K562 (cell line): ENCODE results near the gene AP3M1. TPM values are rescaled to one million over a fixed set of nuclear protein-coding genes. Genes with fewer than 3 reads are reported as not detected.

Source experiments
- ATF4 ChIP-seq: fragments of 450-650 bp; formaldehyde crosslinking; IDR thresholded peaks from 2 replicates; pipeline ENCODE4 v1.4.0; 2022; ENCODE audit warnings: mild to moderate bottlenecking, moderate library complexity
- E2F1 ChIP-seq: sonication (generic); formaldehyde crosslinking; IDR thresholded peaks from 2 replicates; pipeline ENCODE4 v1.8.1; 2023; ENCODE audit warnings: mild to moderate bottlenecking, missing genetic modification reagents, moderate library complexity
- FOXA1 ChIP-seq: fragments of 450-650 bp; IDR thresholded peaks from 2 replicates; pipeline ENCODE4 v1.6.1; 2016; ENCODE audit warnings: mild to moderate bottlenecking, borderline replicate concordance
- GTF3C2 ChIP-seq: IDR thresholded peaks from 3 replicates; pipeline ENCODE4 v1.6.1; 2011; ENCODE audit warnings: borderline replicate concordance, mild to moderate bottlenecking, moderate library complexity; ENCODE audit not compliant: insufficient read length; ENCODE audit errors: extremely low read depth
- HCFC1 ChIP-seq: IDR thresholded peaks from 2 replicates; pipeline ENCODE4 v1.6.1; 2012; ENCODE audit warnings: low read depth, low read length, improper control_type of control experiment
- JUND ChIP-seq, 2 experiments: IDR thresholded peaks; 2 replicates in 1 of 2; 3 replicates in 1 of 2; pipeline ENCODE4 v1.6.1; 2011; ENCODE audit warnings: borderline replicate concordance in 2 of 2, low read depth in 2 of 2, low read length in 2 of 2, improper control_type of control experiment in 1 of 2, missing biosample characterization in 1 of 2, missing genetic modification characterization in 1 of 2, missing genetic modification reagents in 1 of 2
- MCM5 ChIP-seq: fragments of 450-650 bp; IDR thresholded peaks from 2 replicates; pipeline ENCODE4 v1.6.1; 2016; ENCODE audit warnings: low read depth
- NFYB ChIP-seq: IDR thresholded peaks from 2 replicates; pipeline ENCODE4 v1.6.1; 2011; ENCODE audit warnings: mild to moderate bottlenecking, moderate library complexity; ENCODE audit not compliant: insufficient read length; ENCODE audit errors: extremely low read depth
- PCBP1 ChIP-seq: fragments of 200-400 bp; formaldehyde crosslinking; IDR thresholded peaks from 2 replicates; pipeline ENCODE4 v1.6.1; 2018; ENCODE audit warnings: mild to moderate bottlenecking, low read depth, low read length; ENCODE audit not compliant: poor library complexity, severe bottlenecking
- POLR2B ChIP-seq: fragments of 450-650 bp; IDR thresholded peaks from 2 replicates; pipeline ENCODE4 v1.6.1; 2018; ENCODE audit warnings: low read depth; ENCODE audit not compliant: partially characterized antibody
- POLR2H ChIP-seq: IDR thresholded peaks from 2 replicates; pipeline ENCODE4 v1.6.1; 2016; ENCODE audit warnings: missing genetic modification characterization, low read depth, mild to moderate bottlenecking, control low read depth, missing compliant biosample characterization, moderate library complexity
- RBM25 ChIP-seq: fragments of 200-400 bp; formaldehyde crosslinking; IDR thresholded peaks from 2 replicates; pipeline ENCODE4 v1.6.1; 2018; ENCODE audit warnings: low read length, low read depth, moderate library complexity; ENCODE audit not compliant: severe bottlenecking
- RNF219 ChIP-seq: fragments of 250-450 bp; sonication (Bioruptor Pico); IDR thresholded peaks from 2 replicates; pipeline ENCODE4 v1.5.0; 2022; ENCODE audit warnings: mild to moderate bottlenecking
- RUNX1 ChIP-seq: sonication (generic); IDR thresholded peaks from 2 replicates; pipeline ENCODE4 v1.6.1; 2016; ENCODE audit warnings: antibody characterized with exemption, low read depth
- TAF9B ChIP-seq: fragments of 450-650 bp; IDR thresholded peaks from 2 replicates; pipeline ENCODE4 v1.6.1; 2018; ENCODE audit warnings: mild to moderate bottlenecking; ENCODE audit not compliant: partially characterized antibody
- ZNF311 ChIP-seq: fragments of 250-450 bp; sonication (Bioruptor Pico); IDR thresholded peaks from 2 replicates; pipeline ENCODE4 v1.4.0; 2020; ENCODE audit warnings: mild to moderate bottlenecking, moderate library complexity
- ZNF639 ChIP-seq, 2 experiments: fragments of 200-800 bp in 1 of 2; sonication (Bioruptor generic) in 1 of 2; sonication (generic) in 1 of 2; formaldehyde crosslinking in 1 of 2; IDR thresholded peaks in 1 of 2; conservative IDR thresholded peaks in 1 of 2; 2 replicates each; pipeline versions ENCODE4 v1.5.0 to v1.6.1; 2016 to 2020; ENCODE audit warnings: missing compliant biosample characterization in 1 of 2, missing genetic modification characterization in 1 of 2, missing genetic modification reagents in 1 of 2
- polyA plus RNA-seq, 8 experiments: library from polyadenylated mRNA; depleted of rRNA in 4 of 8; stranded (reverse) in 5 of 8; unstranded in 3 of 8; fragments of >200 nt; fragmentation: Nextera tagmentation in 2 of 8; fragmentation: Illumina TruSeq in 1 of 8; extraction: Ambion mirVana in 2 of 8; extraction: Trizol in 1 of 8; gene quantifications; 2 replicates each; pipeline versions ENCODE4 v1.2.1 to v1.2.3, GENCODE V29; 2011 to 2014; ENCODE audit warnings: inconsistent platforms in 1 of 8, missing spikeins in 1 of 8
- total RNA-seq, 7 experiments: library from RNA; depleted of rRNA in 6 of 7; stranded (reverse); fragments of >200 nt in 6 of 7; fragmentation: Illumina TruSeq in 2 of 7; extraction: Trizol in 2 of 7; gene quantifications; 2 replicates each; pipeline versions ENCODE4 v1.2.1 to v1.2.3, GENCODE V29; 2011 to 2021; ENCODE audit warnings: low replicate concordance in 1 of 7

Gene AP3M1
- total and polyA plus RNA-seq, 9 of the 15 experiments (the other 6 are each of a cell fraction or from before 2014, with no cell fraction given) = 44.3 to 135 (median 67.6) TPM

GRCh38 chr10:74189999-74190421, 39.4 kb upstream of the AP3M1 start (continued):
- TF ChIP-seq RNF219 (no peak), NFYB (no peak), PCBP1 (no peak), TAF9B (no peak), RUNX1 (no peak), ATF4 (CRISPR knock-in tag) (no peak), MCM5 (no peak), ZNF311 (CRISPR knock-in tag) (0 out of 2 replicates have a peak, but pooled peaks have one; percentile 29), POLR2B (no peak), ZNF639 (CRISPR knock-in tag; conservative IDR thresholded peaks at IDR 0.05 in 1 of 2, IDR thresholded peaks at IDR 0.05 in 1 of 2) (peak in 1 of 2 experiments; percentile 70; a peak in 1 of 4 replicates), JUND (IDR thresholded peaks at IDR 0.05; ENCODE audit: borderline replicate concordance, low read depth, low read length) (no peak), JUND (tag; IDR thresholded peaks at IDR 0.05; ENCODE audit: borderline replicate concordance, low read depth, low read length) (peak; percentile 35; the same call in 1 of the 3 replicates), E2F1 (CRISPR knock-in tag) (no peak), FOXA1 (no peak), HCFC1 (0 out of 2 replicates have a peak, but pooled peaks have one; percentile 23), POLR2H (no peak), GTF3C2 (no peak), RBM25 (no peak)
